HG02798 (cell line): ENCODE measurements around the gene ATP6V0E2.

Source experiments
- ATAC-seq: cut with Tn5 transposase; IDR thresholded peaks from one replicate; pipeline ENCODE4 v1.9.1; 2021; ENCODE audit warnings: mild to moderate bottlenecking; ENCODE audit not compliant: unreplicated experiment, poor library complexity

The ATP6V0E2 gene

DNA sequence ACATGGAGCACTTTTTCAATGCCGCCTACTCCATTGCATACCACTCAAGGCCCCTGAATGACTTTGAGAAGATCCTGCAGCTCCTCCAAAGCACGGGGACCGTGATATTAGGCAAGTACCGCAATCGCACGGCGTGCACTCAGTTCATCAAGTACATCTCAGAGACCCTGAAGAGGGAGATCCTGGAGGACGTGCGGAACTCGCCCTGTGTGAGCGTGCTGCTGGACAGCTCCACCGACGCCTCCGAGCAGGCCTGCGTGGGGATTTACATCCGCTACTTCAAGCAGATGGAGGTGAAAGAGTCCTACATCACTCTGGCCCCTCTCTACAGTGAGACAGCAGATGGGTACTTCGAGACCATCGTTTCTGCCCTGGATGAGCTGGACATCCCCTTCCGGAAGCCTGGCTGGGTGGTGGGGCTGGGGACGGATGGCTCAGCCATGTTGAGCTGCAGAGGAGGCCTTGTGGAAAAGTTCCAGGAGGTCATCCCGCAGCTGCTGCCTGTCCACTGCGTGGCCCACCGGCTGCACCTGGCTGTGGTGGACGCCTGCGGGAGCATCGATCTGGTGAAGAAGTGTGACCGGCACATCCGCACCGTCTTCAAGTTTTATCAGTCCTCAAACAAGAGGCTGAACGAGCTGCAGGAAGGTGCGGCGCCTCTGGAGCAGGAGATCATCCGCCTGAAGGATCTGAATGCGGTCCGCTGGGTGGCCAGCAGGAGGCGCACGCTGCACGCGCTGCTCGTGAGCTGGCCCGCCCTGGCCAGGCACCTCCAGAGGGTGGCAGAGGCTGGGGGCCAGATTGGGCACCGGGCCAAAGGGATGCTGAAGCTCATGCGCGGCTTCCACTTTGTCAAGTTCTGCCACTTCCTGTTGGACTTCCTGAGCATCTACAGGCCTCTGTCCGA lies 12.7 kb upstream of the ATP6V0E2 start:
- ATAC-seq = no peak

GRCh38 chr7:149861728-149862045 lies 12.1 kb upstream of the ATP6V0E2 start:
- ATAC-seq = no peak

DNA sequence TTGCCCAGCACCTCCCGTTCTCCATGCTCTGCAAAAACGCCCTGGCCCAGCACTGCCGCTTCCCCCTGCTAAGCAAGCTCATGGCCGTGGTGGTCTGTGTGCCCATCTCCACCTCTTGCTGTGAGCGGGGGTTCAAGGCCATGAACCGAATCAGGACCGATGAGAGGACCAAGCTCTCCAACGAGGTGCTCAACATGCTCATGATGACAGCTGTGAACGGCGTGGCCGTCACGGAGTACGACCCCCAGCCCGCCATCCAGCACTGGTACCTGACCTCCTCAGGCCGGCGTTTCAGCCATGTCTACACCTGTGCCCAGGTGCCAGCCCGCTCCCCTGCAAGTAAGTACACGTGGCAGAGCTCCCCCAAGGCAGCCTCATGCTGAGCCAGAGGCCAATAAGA lies 11.6 kb upstream of the ATP6V0E2 start:
- ATAC-seq = no peak

DNA sequence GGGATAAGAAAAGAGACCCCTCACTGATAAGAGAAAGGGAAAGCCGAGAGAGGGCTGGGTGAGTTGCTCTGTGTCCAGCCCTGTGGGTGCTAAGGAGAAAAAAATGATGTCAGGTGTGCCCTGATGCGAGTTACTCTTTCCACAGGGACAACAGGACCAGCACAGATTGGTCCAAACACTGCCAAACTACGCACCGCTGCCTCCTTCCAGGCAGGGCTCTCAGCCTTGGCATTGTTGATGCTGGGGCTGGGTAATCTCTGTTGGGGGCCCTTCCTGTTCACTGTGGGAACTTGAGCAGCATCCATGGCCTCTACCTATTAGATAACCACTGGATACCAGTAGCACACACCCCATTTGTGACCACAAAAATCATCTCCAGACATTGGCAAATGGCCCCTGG lies 10.3 kb upstream of the ATP6V0E2 start:
- ATAC-seq = no peak

DNA sequence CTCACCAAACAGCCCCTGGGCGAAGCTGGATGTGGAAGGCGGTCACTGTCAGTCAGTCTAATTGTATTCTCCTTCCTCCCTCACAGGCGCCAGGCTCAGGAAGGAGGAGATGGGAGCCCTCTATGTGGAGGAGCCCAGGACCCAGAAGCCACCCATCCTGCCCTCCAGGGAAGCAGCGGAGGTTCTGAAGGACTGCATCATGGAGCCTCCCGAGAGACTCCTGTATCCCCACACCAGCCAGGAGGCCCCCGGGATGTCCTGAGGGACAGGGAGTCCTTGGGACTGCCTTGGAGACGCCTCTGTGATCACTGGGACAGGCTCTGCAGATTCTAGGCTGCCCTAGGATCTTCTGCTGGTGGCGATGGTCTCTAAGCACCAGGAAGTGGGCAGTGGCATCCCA lies 9.7 kb upstream of the ATP6V0E2 start:
- ATAC-seq = no peak

- no peak for ATAC-seq
Measured at GRCh38 chr7:149864751-149865150, 9.0 kb upstream of the ATP6V0E2 start.

- no peak for ATAC-seq
Measured at GRCh38 chr7:149865437-149865836, 8.3 kb upstream of the ATP6V0E2 start.

DNA sequence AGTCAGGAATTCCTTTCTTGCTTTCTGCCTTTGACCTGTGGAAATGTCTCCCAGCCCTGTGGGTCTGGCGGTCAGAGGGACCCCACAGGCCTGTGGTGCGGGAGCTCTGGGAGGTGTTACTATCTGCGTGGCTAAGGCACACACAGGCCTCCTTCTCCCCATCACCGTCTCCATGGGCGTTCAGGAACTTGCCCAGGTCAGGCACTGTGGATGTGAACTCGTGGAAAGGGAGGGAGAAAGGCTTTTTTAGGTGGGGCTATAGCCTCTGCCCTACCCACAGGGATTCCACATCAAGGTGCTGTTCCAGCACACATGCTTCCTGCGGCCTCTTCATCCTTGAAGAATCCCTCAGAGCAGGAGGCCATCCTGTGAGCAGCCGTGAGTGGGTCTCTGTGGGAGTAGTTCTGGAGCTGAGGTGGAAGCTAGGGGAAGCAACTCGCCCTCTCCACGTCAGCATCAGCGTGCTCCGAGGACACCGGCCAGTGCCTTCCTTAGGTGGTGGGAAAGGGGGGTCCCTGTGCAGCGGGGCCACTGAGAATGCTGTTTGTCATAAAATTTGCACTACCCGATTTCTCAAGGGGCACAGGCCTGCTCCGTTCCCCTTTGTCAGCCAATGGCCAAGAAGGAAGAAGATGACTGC lies 7.5 kb upstream of the ATP6V0E2 start:
- no peak for ATAC-seq

- no peak for ATAC-seq
Measured at GRCh38 chr7:149866779-149867447, 6.9 kb upstream of the ATP6V0E2 start.

- ATAC-seq = no peak
Measured at GRCh38 chr7:149867762-149868622, 5.8 kb upstream of the ATP6V0E2 start.

DNA sequence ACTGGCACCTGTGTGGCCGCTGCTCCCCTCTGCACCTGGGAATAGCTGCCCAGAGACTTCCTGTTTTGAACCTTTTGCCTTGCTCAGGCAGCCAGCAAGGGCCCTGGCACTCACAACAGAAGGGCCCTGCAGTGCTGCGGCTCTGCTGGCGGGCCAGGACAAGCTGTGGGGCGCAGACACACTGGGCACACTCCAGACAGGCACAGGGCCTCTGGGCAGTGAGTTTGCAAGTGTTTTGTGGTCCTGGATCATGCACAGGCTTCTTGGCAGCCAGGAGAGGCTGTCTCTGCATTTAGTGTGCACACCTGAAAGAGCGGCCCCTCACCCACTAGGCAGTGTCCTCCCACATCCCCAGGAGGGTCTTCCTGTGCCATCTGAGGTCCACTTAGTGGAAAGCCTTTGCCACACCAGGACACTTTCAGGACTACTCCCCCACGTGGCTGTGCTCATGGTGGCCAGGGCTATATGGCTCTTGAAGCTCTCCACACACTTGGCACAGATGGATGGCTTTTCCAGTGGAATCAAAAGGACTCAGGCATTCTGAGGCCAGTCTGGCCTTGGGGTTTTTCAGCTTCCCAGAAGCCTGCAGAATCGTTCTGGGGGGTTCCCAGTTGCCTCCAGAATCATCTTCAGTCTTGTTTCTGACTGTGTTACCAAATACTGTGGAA lies 5.0 kb upstream of the ATP6V0E2 start:
- ATAC-seq = no peak

DNA sequence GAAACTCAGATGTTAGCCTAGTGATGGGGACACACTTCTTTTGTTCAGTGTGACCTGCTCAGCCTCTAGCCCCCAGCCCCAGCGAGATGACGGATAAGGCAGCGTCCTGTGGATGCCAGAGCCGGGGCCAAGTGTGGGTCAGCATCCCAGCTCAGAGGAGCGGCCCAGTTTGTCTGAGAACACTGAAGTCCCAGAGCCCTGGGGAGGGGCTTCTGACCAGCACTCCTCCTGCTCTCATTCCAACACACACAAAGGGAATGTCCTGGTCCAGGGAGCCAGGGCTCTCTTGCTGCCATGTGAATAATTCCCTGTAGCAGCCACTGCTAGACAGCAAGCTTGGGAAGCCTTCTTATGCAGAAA lies 4.5 kb upstream of the ATP6V0E2 start:
- no peak for ATAC-seq

DNA sequence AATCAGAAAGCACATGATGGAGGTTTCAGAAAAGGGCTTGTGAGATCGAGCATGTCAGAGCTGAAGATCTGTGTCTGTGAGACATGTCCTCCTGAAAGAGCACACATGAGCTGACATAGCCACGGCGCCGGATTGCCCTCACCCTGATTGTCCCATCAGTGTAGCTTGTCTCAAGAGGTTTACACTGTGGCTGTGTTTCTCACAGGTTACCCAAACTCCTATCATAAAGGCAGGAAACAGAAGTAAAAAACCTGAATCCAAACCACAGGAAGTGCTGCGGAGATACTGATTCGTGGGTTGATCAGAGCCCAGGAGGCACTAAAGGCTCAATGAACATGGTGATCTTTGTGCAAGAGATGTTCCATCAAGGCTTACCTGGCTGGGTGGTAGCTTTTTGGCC lies 3.9 kb upstream of the ATP6V0E2 start:
- ATAC-seq = no peak

DNA sequence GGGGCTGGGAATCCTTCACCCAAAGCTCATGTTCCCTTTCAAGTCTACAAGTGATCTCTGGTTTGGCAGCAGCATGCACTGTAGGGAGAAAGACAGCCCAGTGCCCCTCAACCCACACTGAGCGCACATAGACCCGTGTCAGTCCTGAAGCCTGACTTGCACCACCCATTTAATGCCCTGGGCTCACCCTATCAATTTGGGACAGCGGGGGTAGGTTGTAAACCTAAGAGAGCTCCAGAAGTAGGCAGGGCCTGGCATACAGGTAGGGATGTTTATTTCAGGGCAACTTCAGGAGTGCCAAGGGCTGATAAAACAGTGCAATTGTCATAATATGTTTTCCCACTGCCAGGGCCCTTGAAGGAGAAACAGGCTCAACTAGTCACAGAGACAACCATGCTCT lies 3.5 kb upstream of the ATP6V0E2 start:
- ATAC-seq = no peak

DNA sequence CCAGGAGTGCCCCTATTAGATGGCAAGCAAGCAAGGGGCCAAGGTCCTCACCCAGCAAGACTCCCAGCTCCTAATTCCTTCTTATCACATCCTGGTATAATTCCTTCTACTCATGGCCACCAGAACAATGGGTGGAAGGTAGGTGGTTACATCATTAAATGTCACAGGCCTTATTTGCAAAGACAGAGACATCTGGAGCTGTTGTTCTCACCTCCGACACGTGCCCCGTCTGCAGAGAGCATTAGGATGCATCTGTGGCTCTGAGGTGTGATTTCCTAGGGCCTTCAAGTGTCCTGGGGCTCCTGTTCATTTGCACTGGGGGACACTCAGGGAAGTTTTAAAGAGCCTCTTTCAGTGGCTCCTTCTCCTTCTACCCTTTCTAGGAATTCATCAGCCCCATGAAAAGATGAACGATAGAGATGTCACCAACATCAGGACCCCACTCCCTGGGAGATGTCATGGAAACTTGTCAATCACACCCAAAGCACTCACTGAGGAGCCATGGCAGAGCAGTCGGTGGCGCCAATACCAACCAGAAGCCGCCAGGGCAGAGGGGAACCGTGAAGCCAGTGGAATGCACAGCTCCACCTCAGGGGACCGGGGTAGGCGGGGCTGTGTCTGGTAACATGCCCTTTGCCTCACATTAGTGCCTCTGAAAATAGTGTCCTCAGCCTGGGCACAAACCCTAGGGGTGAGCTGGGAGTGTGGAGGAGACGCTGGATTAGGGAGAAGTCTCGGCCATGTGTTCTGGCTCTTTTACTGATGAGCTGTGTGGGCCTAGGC lies 2.9 kb upstream of the ATP6V0E2 start:
- ATAC-seq = no peak

DNA sequence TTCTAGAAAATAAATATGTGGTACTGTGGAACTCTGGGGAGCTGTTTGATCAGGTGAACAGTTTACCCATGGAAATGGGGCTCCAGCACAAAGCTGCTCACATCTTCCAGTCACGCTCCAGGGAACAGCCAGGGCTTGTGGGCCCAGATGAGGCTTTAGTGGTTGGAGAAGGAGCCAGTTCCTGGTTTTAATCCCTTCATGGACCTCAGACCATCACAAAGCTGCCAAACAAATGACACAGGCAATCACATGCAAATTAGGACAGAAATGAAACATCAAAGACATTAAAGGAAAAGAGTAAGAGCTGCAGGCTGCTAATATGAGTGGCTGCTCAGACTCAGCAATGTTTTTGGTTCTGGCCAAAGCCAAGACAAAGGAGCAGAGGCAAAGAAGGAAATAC lies 2.2 kb upstream of the ATP6V0E2 start:
- ATAC-seq = no peak

GRCh38 chr7:149872419-149873073 lies 1.2 kb upstream of the ATP6V0E2 start:
- no peak for ATAC-seq

- no peak for ATAC-seq
Measured at GRCh38 chr7:149873970-149874643, 338 bp downstream of the ATP6V0E2 start.
